NOMO-1 treated with dmso at 0.1 percent for 144 hours (cell line): ENCODE data around the gene JAKMIP2.
"Not testable (repeated sequence)": the region's sequence is repeated elsewhere in the genome, so short reads cannot be mapped to it uniquely, and the experiment has no call there.

ENCODE experiments used
- DNase-seq: peaks from one replicate; lab custom pipeline; 2025; ENCODE audit not compliant: unreplicated experiment; lab: John Stamatoyannopoulos, UW

Gene JAKMIP2

DNA sequence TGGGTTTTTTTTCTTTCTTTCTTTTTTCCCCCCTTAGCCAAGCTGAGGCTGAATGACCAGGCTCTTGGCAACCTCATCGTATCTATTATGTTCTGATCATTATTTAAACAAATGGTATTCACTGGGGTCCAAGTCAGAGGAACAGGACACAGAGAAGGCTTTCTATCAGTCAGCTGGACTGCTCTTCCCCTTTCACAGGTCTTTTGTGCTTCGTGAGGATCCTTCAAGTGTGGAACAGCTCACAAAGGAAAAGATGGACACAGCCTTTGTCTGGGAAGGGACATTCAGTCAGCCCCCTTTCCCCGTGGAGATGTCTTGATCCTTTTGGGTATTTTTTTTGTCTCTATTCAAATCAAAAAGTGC, 218.4 kb downstream of the JAKMIP2 start:
- no peak for DNase-seq

DNA sequence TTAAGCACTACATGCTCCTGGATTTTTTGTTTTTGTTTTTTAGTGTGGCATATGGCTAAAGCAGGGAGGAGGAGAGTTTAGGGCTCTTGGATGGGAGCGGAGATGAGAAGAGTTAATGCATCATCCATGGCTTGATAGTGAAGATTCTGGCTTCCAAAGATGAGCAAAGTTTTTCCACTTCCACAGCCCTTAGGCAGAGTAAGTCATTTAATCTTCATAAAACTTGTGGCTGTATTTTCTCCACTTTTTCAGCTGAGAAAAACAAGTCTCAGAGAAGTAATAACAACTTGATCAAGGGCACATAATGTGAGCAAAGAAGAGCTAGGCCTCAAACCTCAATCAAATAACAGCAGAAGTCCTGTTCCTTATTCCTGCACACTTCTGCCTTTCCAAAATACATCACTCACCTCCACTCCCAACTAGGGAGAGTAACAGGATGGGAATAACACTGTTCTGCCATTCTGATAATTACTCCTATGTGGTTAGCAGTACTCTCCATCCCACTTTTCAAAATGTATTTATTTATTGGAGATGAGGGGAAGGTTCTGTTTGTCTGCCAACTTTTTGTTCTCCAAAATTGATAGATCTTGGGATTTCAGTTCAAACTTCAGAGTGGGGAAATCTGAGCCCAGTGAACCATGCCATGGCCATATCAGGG, 218.9 kb downstream of the JAKMIP2 start:
- no peak for DNase-seq

DNA sequence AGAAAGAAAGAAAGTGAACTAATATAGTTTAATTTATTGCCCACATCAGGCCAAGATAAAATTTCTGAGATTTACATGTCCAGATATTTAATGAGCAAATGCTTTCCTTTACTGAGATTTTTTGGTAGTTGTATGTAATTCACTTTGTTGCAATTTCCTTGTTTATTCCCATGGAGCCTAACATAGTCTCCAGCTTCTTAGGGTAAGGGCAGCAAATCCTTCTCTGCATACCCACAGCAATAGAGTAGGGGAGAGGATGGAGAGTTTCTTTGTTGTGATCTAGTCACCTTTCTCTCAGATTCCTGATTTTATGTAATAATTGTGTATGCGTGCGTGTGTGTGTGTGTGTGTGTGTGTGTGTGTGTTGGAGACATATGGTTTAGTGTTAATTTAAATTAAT, 221.1 kb downstream of the JAKMIP2 start:
- no peak for DNase-seq

DNA sequence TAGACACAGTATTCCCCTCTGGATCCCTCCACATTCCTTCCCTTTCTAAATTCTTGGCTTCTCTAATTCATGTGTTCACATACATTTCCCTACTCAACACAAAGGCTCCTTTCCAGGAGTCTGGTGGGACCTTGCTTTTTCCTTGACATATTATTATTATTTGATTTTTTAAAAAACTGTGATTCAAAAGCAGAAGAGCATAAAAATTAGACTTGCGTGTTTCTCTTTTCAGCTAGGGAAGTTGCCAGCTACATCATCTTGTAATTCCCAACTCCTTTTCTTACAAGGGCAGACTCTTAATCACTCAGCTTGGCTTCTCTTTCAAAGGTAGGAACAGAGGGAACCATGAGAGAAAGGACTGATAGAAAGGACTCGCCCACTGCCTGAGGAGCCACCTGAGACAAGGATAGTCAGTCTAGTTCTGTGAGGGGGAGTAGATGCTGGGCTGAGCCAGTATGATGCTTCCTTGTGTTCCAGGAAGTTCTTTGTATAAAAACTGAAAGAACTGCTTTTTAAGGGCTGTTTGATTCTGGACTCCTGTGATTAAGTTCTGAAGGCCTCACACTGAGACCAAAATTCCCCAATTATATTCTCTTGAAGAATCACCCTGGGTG, 221.7 kb downstream of the JAKMIP2 start:
- DNase-seq, result no peak

DNA sequence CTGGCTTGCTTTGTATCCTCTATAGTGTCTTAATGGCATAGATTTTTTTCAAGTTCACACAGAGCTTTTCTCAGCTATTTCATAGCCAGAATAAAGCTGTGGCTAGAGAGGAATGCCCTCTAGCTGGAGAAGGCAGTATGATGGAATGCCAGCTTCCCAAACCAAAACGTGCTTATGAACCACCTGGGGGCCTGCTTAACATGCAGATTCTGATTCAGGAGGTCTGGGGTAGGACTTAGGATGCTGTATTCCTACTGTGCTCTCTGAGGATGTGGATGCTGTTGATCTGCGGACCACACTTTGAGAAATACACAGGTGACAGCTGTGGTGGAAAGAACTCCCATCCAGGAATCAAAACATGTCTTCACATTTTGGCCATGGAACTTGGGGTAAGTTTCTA, 222.8 kb downstream of the JAKMIP2 start:
- no peak for DNase-seq

DNA sequence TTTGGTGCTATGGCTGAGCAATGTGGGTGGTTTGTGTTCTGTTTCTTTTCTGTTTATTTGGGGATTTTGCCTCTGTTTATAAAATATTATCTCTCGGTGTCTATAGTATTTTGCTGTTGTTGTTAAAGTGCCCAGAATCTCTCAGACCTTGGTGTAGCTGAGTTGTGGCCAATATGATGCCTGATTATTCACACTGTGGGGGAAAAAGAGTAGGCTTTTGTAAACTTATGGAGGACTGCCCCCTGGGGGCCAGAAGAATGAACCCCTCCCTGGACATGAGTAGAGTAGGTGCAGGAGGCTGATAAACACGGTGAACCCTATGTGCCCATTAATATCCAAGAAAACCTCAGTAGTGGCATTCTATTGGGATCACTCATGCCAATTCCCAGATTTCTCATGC, 223.7 kb downstream of the JAKMIP2 start:
- peak; percentile 4 for DNase-seq

DNA sequence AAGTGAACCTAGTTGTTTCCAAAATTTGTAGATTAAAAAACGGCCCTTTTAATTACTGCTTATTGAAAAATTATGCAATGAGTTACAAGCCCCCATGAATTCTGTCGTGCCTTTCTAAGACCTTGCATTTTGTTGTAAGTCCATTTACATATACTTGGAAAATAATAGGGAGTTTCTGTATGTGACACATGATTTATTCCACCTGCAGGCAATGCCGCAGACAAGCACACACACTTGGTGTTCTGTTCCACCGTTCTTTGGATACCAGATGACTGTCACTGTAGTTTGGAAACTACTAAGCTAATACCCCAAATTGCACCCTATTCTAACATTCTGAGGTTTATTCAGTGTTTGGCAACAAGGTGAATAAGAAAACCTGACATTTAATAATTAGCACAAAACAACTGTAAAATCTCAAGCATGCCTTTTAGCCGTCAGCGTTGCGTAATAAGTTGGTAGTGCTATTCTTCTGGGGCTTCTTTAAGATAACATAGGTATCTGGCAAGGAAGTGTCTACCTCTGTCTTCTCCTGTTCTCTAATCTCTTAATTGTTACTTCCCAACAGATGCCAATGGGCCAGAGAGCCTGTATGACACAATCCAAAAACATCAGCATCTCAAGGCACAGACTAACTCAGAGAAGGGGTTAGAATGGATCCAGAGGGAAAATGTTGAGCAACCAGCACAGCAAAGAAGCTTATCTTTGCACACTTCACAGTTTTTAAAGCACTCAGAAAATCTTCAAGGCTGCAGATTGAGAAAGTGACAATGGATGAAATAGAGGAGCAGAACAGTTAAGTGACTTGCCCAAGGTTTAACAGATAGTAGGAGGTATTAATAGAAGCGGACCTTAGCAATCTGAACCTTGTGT, 224.4 kb downstream of the JAKMIP2 start:
- DNase-seq, result no peak

DNA sequence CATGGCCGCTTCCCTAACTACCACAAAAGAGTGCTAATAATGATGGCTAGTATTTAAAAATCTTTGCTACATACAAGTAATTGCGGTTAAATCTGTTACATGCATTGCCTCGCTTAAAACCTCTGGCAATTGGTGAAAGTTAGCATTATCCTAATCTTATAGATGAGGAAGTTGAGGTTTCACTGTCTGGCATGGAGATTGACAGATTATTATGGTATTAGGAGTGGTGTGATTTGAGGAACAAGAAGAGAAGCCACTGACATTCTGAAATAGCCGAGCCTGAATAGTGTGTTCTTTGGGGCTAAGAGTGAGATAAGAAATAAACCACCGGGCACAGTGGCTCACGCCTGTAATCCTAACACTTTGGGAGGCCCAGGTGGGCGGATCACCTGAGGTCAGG, 227.4 kb downstream of the JAKMIP2 start:
- no peak for DNase-seq

DNA sequence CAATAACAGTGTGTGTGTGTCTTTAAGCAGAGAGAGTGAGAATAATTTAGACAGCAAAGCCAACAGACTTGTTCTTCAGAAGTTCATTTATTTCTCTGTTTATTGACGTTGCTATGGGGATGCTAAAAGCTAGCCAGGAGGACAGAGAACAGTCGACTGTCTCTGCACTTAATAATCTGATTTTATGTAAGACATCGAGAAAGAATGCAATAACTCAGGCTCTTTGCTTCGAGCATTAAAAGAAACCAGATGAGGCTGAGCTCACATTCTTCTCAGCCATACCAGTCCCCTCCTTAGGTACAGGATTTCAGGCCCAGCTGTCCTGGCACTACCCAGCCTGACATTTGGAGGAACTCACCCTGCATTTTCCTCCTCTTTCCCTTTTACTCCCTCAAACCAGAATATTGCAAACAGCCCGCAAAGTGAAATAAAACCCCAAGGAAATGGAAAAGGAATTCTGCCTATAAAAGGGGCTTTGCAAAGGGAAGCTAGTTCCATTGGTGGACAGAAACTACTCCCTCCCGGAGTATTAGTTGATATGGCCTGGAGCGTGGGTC, 228.2 kb downstream of the JAKMIP2 start:
- no peak for DNase-seq

DNA sequence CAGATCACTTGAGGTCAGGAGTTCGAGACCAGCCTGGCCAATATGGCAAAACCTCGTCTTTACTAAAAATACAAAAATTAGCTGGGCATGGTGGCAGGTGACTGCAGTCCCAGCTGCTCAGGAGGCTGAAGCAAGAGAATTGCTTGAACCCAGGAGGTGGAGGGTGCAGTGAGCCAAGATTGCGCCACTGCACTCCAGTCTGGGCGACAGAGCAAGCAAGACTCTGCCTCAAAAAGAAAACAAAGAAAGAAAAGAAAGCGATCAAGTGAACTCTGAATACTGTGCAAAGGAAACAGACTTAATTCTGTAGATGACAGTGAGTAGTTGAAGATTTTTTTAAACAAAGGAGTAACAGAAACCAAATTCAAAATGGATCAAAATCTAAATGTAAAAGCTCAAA, 228.7 kb downstream of the JAKMIP2 start:
- DNase-seq, result not testable (repeated sequence)

DNA sequence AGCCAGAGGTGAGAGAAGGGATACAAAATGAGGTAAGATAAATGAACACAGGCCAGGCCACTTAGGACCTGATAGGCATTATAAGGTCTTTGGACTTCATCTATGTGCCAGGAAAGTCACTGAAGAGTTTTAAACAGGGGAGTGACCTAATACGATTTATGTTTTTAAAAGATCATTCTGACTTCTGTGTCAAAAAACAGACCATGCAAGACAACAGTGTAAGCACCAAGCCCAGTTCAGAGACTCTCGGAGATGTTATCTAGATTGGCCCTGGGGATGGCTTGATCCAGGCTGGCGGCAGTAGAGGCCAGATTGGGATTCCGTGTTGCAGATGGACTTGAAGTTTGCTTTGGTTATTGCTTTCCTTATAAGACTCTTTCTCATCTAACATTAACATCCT, 229.6 kb downstream of the JAKMIP2 start:
- DNase-seq, result no peak

DNA sequence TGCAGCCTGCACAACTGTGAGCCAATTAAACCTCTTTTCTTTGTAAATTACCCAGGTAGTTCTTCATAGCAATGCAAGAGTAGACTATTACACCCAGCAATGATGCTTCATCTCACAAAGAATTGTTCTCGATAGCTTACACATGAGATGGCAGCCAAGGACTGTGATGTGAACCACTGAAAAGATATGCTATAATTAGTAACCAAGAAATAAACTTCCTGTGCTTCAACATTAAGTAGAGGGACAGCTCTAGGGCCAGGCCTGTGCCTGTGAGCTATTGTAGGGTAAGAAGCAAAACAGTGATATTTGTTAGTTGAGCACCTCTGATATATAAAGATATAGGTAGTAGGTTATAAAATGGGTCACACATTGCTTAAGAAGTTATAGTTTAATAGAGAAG, 230.9 kb downstream of the JAKMIP2 start:
- DNase-seq, result no peak

DNA sequence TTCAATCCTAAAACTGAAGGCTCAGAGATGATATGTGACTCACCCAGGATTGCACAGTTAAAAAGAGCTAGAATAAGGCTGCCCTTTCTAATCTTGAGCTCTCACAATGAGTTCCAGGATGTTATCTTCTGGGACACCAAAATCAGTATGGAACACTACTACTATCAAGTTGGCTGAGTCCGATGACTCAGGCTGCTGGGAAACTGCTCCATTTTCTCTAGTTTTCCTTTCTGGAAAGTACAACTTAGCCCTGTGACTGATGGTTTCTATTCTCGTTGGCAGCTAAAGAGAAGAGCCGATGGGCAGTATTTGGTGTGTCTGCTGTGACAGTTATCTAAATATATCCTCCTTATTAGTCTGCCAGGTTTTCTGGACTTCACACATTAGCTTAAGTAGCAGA, 234.8 kb downstream of the JAKMIP2 start:
- no peak for DNase-seq

DNA sequence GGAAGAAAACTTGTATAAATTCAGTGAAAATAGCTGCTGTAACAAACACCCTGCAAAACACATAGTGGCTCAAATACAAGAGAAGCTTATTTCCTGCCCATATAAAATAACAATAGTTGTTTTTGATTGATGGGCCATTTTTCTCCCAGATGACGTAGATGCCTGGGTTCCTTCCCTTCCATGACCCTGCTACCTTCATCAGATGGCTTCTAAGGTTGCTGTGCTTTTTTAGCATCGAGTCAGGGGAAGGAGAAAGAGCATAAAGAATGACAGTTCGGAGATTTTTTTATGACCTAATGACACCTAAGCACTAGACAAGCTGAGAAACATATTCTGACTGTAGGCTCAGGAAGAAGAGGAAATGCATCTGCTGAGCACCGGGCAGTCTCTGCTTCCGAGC, 238.0 kb downstream of the JAKMIP2 start:
- no peak for DNase-seq

DNA sequence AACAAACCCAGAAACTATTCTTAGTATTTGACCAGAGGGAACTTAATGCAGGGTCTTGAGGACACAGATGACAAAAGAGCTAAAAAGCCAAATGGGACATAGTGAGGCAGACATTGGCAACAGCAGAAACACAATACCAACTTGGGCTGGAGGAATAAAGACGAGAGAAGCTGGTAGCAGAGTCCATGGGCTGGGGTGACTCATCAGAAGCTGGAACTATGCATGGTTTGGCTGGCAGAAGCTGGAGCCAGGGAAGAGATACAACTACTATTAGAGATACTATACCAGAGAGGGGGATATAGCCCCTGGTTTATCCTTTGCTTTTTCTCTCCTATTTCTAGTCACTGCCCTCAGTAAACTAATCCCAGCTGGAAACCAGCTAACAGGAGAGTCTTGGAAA, 243.5 kb downstream of the JAKMIP2 start:
- no peak for DNase-seq

DNA sequence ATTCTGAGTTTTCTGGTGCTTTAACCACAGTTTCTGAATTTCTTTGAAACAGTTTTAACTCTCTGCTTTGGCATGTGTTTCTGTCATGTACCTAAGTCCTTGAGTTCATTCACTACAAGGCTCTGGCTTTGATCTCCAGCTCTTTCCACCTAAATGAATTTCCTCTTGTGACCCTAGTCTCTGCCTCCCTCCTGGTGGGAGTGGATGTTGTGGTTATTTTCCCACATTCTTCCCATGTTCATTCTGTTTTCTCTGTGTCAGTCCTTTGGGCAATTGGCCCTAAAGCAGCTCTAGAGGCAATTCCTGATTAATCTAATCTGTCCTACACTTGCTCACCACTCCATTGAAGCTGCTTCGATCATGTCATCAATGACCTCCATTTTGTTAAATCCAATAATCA, 244.3 kb downstream of the JAKMIP2 start:
- DNase-seq, result no peak
